Stimulated activated CD8-positive, alpha-beta memory T cell treated with anti-CD3 and anti-CD28 coated beads, Interleukin-7, amount 100 ng/mL, for 24 hours (primary cell): ENCODE results near the gene ELOA.
A peak's percentile ranks its signal among the peaks of the same experiment; 100 is the strongest.
"Not testable (repeated sequence)": the region's sequence is repeated elsewhere in the genome, so short reads cannot be mapped to it uniquely, and the experiment has no call there.

Experiments
- DNase-seq: peaks from one replicate; pipeline ENCODE4 v3.0.0-alpha.2; 2020; ENCODE audit warnings: low read depth

Gene ELOA

DNA sequence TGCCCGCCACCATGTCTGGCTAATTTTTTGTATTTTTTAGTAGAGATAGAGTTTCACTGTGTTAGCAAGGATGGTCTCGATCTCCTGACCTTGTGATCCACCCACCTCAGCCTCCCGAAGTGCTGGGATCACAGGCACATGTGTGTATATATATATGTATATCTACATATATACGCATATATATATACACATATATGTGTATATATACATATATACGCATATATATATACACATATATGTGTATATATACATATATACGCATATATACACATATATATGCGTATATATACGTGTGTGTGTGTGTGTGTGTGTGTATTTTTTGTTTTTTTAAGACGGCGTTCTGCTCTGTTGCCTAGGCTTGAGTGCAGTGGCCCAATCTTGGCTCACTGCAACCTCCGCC is 39.9 kb downstream of the ELOA start:
- not testable (repeated sequence) for DNase-seq

DNA sequence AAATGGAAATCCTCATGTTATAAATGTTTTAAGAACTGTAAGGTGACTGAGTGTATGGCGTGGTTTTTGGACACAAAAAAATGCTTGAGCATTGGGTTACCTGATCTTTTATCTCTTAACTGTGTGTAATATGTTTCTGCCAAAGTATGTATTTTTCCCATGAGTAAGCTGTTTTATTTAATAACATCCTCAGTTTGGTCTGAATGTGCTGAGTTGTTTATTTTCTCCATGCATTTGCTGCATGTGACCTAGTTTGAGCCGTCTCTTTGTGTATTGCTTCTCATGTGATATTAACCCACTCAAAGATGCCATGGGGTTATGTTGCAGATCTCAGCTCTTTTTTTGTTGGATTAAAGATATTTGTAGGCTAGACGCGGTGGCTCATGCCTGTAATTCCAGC is 41.6 kb downstream of the ELOA start:
- no peak for DNase-seq

DNA sequence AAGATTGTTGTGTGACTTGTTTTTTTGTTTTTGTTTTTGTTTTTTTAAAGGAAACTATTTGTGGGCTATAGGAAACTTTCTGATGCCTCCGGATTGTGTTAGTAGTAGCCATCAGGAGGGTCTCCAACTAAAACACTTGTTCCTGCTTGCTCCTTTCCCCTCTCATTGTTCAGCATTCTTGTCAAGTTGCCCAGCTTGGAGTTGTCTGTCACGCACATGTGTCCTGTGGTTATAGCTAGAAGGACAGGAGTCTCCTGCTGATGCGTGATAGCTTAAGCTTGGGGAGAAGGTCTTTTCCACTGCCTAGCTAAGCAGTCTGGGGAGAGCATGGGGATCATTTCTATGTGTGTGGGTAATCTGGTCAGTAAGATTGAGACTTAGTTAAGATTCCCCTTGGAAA is 44.4 kb downstream of the ELOA start:
- DNase-seq, result no peak

DNA sequence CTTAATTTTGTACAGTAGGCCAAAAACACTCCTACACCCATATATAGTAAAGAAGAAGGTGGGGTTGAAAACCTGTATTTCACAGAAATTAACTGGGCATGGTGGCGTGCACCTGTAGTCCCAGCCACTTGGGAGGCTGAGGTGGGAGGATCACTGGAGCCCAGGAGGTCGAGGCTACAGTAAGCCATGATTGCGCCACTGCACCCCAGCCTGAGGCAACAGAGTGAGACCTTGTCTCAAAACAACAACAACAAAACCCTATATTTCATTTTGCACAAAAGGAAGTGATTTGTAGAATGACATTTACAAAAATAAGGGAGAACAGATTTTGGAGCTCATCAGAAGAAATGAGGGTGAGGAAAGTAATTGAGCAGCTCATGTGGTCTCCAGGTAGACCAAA is 45.4 kb downstream of the ELOA start:
- no peak for DNase-seq

DNA sequence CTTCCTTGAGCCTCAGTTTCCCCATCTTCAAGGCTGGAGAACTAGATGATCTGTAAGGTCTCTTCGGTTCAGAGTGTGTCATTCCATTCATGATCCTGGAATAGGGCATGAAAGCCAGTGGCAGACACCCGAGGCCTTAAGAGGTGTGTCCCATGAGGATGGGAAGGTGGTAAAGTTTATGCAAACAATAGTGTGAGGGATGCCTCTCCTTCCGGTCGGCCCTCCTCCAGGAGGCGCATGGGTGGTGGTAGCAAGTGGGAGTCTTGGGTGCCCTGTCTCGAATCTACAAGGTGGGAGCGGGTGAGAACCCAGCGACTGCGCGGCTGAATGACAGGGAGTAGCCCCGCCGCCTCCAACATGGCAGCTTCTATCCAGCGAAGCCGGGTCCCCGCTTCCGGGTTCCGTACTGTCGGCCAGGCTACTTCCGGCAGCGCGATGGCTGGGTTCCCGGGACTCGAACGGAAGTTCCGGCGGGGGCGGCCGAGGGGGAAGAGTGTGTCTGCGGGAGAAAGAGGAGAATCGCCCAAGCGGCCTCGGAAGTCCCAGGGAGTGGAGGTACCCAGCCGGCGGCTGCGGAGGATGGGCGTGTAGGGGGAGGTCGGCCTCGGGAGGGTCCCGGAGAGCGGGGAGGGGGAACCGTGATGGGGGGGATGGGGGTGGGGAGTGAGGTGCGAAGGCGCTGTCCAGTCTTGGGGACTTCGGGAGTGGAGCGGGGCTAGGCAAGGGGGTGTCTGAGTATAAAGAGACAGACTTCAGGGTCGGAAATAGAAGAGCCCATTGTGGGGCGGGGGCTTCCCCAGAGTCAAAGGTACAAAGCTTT is 47.6 kb downstream of the ELOA start, which contains the start of gene LYPLA2:
Gene LYPLA2 (plus strand): TSS at position 450 of the 820 bp plus-strand sequence. CDS start 1,538 bp downstream, outside the sequence.
- DNase-seq, result peak; percentile 79

DNA sequence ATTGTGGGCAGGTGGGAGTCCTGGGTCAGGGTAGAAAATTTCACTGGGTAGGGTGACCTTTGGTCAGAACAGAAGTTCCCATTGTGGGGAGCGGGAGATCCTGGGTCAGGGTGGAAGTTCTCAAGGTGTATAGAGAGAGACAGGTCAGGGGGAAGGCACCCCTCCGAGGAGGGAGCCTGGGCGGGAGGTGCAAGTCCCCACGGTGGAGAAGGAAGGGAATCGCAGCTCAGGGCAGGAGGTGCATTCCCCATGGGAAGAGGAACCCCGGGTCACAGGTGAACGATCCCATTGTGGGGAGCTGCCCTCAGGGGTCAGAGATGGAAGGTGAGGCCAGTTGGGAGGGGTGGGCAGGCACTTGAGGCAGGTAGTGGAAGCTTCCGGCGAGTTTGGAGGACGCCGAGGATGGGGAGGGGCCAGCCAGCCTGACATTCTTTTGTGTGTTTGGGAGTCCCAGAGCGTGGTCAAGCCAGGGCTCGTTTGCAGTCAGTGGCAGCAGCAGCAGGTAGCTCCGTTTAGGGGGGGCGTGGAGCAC is 48.3 kb downstream of the ELOA start:
- no peak for DNase-seq

DNA sequence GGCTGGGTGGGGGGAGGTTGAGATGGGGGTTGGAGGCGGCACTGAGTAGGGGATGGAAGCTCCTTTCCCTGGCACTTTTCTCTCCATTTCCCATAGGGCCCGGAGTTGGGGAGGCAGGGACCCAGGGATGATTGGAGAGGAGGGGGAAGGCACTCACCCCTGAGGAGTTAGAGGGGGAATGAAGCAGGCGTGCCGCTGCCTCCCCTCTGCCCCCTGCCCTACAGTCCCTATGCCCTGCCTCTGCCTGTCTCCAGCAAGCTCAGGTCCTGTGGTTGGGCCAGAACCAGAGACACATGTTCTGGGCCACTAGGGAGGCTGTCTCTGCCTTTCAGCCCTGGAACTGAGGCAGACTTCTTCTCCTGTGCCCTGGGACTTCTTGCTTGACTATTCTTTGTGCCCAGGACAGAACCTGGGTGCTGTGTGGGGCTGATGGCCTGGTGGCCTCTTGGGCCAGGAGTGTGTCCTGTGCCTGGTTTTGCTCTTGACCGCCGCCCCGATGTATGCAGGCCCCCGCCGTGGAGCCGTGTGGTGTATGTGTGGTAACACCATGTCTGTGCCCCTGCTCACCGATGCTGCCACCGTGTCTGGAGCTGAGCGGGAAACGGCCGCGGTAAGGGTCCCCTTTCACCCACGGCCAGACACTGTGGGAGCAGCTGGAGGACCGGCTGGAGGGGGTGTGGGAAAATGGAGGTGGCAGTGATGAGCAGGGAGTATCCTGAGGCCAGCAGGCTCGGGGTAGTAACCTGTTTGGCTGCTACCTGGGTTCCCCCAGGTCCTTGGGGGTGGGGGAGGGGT is 49.1 kb downstream of the ELOA start:
- no peak for DNase-seq

DNA sequence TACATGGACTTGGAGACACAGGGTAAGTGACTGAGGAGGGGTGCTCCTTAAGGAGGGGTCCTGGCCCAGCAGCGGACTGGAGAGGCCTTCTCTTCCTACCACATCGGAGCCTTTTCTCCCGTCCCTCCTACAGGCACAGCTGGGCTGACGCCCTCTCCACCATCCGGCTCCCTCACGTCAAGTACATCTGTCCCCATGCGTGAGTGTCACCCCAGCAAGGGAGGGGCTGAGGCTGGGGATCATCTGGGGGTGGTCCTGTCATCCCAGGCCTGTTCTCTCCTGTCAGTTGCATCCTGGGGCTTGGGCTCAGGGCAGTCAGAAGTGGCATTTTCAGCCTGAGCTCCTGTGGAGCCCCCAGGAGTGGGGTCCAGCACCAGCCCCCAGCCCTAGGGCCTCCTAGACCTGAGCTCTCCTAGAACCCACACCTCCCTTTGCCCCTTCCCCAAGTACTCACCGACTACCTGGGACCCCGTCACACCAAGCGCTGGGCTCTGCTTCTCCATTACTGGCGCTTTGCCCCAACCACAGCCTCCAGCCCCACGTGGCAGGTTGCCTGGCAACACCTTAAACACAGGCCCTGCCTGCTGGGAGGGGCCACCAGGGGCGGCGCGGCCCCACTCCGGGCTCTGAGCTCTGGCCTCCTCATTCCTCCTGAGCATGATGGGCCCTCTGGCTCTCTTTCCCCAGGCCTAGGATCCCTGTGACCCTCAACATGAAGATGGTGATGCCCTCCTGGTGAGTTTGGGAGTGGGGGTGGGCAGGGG is 49.9 kb downstream of the ELOA start:
- DNase-seq, result no peak

DNA sequence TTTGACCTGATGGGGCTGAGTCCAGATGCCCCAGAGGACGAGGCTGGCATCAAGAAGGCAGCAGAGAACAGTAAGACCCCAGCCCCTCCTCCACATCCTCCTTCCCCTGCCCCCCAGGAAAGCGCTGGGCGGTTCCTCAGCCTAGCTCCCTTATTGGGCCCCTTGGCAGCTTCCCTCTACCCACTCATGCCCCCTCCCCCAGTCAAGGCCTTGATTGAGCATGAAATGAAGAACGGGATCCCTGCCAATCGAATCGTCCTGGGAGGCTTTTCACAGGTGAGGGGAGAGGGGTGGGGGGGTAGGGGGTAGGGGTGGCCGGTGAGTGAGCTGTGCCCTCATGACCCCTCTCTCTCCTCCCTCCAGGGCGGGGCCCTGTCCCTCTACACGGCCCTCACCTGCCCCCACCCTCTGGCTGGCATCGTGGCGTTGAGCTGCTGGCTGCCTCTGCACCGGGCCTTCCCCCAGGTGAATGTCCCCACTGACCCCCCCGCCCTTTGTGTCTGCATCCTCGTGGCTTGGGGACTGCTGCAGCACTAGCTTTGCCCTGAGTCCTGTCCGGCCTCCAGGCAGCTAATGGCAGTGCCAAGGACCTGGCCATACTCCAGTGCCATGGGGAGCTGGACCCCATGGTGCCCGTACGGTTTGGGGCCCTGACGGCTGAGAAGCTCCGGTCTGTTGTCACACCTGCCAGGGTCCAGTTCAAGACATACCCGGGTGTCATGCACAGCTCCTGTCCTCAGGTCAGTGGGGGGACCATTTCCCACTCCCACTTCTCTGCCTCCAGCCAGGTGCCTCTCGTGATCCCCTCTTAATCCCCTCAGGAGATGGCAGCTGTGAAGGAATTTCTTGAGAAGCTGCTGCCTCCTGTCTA is 50.8 kb downstream of the ELOA start:
- DNase-seq, result no peak

DNA sequence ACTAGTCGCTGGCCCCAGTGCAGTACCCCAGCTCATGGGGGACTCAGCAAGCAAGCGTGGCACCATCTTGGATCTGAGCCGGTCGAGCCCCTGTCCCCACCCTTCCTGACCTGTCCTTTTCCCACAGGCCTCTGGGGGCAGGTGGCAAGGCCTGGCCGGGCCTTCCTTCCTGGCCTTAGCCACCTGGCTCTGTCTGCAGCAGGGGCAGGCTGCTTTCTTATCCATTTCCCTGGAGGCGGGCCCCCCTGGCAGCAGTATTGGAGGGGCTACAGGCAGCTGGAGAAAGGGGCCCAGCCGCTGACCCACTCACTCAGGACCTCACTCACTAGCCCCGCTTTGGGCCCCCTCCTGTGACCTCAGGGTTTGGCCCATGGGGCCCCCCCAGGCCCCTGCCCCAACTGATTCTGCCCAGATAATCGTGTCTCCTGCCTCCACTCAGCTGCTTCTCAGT is 51.5 kb downstream of the ELOA start:
- DNase-seq, result not testable (repeated sequence)

DNA sequence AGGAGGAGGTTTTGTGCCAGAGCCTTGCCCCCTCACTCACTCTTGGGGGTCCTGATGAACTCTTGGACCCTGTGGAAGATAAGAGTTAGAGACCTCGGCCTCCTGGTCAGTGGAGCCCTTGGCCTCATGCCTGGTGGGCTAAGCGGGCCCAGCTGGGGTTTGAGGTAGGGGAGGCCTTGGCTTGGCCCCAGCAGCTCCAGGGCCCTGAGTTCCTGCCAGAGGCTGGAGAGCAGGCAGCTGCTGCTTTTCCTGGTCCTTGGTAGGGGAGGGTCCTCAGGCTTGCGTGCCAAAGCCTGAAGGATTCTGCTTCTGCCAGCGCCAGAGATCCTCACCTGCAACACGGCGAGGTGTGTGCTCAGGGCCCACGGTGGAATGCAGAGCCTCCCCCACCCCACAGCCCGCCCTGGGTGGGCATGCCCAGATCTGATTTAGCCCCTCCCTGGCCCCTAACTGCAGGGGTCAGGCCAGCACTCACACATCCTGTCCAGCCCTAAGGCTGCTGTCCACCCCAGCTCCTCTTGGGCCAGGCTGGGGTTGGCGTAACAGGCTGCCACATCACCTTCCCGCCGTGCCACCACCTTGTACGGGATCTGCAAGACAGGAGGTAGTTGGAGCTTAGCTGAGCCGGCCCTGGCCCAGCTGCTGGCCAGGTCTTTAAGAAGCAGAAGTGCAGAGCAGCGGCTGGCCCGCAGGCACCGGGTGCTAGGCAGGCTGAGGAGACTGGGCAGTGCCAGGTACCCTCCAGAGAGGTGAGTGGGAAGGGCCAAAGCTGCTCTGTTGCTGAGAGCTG is 52.6 kb downstream of the ELOA start:
- no peak for DNase-seq

DNA sequence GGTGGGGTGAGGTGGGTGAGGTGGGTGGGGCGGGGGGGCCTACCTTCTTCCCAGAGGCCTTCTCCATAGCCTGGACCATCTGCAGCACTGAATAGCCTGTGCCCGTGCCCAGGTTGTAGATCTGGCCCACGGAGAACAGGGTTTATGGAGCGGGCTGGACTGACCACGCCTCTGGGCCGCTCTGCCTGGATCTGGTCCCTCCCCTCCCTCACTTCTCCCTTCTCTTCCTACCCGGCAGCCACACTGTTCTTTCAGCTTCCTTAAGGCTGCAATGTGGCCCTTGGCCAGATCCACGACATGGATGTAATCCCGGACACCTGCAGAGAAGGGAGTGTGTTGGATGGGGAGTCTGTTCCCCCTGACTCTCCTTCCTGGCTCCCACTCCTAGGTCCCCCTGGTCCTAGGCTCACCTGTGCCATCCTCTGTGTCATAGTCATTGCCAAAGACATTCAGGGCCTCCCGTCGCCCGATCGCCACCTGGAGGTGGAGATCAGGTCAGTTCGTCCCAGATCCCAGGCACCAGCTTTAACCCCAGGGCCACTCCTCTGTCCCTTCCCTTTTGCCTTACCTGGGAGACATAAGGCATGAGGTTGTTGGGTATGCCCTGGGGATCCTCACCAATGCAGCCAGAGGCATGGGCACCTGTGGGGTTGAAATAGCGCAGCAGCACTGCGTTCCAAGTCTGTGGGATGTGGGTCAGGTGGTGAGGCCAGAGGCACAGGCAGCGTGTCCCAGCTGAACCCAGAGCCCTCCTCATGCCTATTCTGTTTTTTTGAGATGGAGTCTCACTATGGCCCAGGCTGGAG is 53.4 kb downstream of the ELOA start:
- DNase-seq, result no peak

DNA sequence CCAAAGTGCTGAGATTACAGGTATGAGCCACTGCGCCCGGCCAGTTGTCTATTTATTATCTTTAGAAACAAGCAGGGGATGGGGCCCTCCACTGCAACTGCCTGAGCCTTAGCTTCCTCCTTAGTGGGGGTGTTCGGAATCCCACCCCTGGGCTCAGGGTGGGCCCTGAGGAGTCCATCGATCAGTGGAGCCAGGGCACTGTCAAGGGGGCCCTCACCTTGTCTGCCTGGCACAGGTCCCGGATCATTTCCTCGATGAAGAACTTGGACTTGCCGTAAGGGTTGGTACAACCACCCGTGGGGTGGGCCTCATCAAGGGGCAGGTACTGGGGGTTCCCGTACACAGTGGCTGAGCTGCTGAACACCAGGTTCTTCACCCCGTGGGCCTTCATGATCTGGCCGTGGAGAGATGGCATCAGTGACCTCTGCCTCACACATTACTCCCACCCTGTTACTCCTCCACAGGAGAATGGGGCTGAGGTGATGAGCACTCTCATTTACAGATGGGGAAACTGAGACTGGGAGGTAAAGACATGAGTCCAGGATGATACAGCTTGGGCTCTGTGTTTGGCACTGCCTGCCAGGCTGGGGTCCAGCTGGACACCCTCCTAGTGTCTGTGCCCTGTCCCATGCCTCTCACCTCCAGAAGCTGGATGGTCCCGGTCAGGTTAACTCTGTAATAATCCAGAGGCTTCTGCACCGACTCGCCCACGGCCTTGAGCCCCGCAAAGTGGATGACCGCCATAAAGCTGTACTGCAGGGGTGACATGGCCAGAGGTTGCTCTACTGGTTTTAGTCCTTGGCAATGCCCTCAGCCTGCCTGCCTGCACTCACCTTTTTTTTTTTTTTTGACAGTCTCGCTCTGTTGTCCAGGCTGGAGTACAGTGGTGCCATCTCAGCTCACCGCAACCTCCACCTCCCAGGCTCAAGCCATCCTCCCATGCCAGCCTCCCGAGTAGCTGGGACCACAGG is 54.5 kb downstream of the ELOA start:
- no peak for DNase-seq

DNA sequence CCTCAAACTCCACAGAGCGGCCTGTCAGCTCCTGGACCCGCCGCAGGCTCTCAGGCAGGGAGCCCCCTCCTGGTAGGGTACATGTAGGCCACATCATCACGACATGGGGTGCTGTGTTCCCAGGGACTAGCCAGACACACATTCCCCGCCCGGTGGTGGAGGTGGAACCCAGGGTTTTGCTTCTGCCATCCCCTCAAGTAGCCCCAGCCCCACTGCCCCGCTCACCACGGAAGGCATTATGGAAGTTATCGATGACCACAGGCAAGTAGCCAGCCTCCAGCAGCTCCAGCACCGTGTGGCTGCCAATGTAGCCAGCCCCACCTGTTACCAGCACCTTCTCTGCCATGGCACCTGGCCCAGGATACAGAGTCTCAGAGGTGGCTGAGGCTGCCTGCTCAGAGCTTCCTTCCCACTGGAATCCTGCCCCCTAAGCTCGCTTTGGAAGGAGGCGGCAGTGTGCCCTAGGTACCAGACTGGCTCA is 55.4 kb downstream of the ELOA start:
- no peak for DNase-seq

DNA sequence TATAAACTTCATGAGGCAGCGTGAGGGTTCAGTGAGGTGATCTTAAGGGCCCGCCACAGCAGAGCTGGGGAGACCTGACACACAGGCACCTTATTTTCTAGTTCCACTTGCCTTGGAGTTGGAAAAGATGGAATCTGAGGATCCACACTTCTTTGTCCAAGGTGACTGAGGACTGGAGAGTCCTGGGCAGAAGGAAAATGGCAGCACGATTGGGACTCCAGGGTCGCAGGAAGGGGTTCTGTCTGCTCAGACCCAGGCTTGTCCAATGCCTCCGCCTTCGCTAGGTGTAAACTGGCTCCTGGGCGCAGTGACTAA is 55.9 kb downstream of the ELOA start:
- DNase-seq, result no peak

DNA sequence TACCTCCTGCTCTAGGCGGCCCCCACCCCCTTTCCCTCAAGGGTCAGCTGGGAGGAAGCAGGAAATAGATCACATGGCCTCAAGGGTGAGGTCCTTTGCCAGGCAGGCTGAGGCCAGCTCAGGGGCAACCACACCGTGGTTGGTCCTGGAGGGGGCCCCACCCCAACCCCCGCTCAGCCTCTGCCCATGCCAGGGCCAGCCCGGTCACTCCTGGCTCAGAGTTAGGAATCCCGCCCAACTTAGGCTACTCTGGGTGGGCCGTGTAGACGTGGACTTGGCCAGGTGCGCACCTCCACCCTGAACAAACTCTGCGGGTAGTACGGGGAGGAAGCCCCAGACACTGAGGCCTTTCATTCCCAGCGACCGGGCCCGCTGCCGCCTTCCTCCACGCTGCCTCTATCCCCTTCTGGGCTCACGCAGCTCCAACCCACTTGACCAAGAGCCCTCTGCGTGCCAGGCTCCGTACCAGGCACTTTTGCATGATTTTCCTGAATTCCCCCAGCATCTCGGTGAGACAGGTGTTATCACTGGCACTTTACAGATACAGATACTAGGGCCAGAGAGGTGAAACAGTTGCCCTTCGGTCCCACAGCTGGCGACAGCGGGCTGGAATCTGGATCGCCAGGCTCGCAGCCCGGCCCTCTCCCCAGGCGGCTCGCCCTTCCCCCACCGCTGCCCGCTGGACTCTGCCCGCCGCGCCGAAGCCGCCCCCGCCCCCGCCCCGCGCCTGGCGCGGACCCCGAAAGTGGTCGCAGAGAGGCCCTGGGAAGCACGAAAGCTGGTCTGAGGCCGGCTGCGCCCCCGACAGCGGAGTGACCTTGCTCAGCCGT is 56.5 kb downstream of the ELOA start:
- DNase-seq, result no peak
